Peyer's patch (tissue), 4 donors: ENCODE data around the gene GFI1B. TPM values are rescaled to one million over a fixed set of nuclear protein-coding genes. Genes with fewer than 3 reads are reported as not detected.

Experiments used
- DNase-seq, 3 donors: peaks; one replicate each; pipeline ENCODE4 v3.0.0-alpha.2; 2017 to 2019
- H3K27ac ChIP-seq, 4 donors: fragments of 200-600 bp; sonication (generic); one replicate each; pipeline ENCODE4 v1.5.1; 2016 to 2019
- H3K27me3 ChIP-seq, 2 donors: fragments of 200-600 bp; sonication (generic); one replicate each; pipeline ENCODE4 v1.5.1; 2019
- H3K36me3 ChIP-seq, 3 donors: fragments of 200-600 bp; sonication (generic); one replicate each; pipeline ENCODE4 v1.5.1; 2016 to 2019
- H3K4me1 ChIP-seq, 4 donors: fragments of 200-600 bp; sonication (generic); one replicate each; pipeline ENCODE4 v1.5.1; 2016 to 2019
- H3K4me3 ChIP-seq, 4 donors: fragments of 200-600 bp; sonication (generic); 1 replicate in 3 of 4; 2 replicates in 1 of 4; pipeline ENCODE4 v1.5.1; 2016 to 2019; ENCODE audit warnings: mild to moderate bottlenecking in 1 of 4
- H3K9me3 ChIP-seq, 4 donors: fragments of 200-600 bp; sonication (generic); one replicate each; pipeline ENCODE4 v1.5.1; 2016 to 2019; ENCODE audit warnings: mild to moderate bottlenecking in 1 of 4
- CTCF ChIP-seq, 6 experiments: fragments of 450-650 bp in 4 of 6; fragments of 200-600 bp in 2 of 6; sonication (generic) in 1 of 6; IDR thresholded peaks; one replicate each; pipeline ENCODE4 v1.5.1; 2017 to 2019; ENCODE audit warnings: antibody characterized with exemption in 6 of 6, mild to moderate bottlenecking in 3 of 6, moderate library complexity in 1 of 6
- POLR2A ChIP-seq, 2 donors: fragments of 450-650 bp; IDR thresholded peaks; one replicate each; pipeline ENCODE4 v1.5.1; 2017; ENCODE audit warnings: antibody characterized with exemption in 2 of 2, mild to moderate bottlenecking in 2 of 2, moderate library complexity in 2 of 2
- total RNA-seq, 4 donors: library from RNA; depleted of rRNA; stranded (reverse); fragments of >200 nt; gene quantifications; one replicate each; pipeline ENCODE4 v1.1.0, GENCODE V29; 2016

GFI1B gene
- total RNA-seq, 4 donors from 2014 or later: 0.88 to 2.7 (median 2.4) TPM; not detected in 1

DNA sequence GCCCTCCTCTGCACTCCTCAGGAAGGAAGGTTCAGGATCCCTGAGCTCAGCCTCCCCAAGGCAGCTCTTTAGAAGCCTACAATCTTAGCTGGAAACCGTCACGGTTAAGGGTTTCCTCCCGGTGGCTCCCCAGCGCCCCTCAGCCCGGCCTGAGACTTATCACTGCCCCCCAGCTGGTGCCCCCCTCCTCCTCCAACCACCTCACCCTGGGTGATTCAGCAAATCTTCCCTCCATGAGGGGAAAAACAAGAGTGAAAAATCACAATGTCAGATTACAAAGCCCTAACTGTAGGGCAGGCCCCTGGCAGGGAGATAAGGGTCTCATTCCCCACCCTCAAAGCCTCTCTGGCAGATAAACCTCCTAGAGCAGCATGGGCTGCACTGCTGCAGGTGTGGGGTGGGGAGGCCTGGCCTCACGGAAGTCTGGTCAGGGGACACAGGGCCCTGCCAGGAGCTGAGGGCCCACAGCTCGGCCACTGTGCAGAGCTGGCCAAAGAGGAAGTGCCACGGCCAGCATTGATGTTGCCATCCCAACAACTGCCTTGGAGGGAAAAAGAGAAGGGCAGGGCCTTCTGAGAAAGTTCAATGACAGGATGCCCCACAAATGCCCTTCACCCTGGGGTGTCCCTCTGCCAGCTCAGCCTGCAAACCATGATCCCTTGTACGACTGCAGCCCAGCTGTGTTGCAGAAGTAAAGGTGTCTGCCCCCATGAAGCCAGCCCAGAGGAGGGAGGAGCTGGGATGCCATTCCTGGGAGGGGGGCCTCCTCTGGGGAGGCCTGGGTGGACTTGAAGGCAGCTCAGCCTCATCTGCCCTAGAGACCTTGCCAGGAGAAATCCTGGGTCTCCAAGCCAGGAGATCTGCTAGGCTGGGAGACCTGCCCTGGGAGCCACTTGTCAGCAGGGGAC, 25.9 kb downstream of the GFI1B start:
- Histone ChIP-seq H3K27ac (no peak overlapping the region), H3K27me3 (no peaks in the 10 kb centered on the region), H3K9me3 (no peaks in the 10 kb centered on the region), H3K4me1 (no peaks in the 10 kb centered on the region), H3K36me3 (no peaks in the 10 kb centered on the region), H3K4me3 (no peak overlapping the region)
- DNase-seq: peak in 1 of 3 donors; percentile 21
- no peak for TF ChIP-seq POLR2A (IDR thresholded peaks at IDR 0.05)
- no peak for TF ChIP-seq CTCF (IDR thresholded peaks at IDR 0.05)

- Histone ChIP-seq H3K27ac (no peak overlapping the region), H3K27me3 (no peaks in the 10 kb centered on the region), H3K36me3 (no peaks in the 10 kb centered on the region), H3K4me1 (no peaks in the 10 kb centered on the region), H3K9me3 (no peaks in the 10 kb centered on the region), H3K4me3 (no peak overlapping the region)
- DNase-seq: peak in 1 of 3 donors; percentile 26
- TF ChIP-seq POLR2A (IDR thresholded peaks at IDR 0.05) (no peak), CTCF (IDR thresholded peaks at IDR 0.05) (no peak)
These were observed 26.7 kb downstream of the GFI1B start for GRCh38 chr9:133004999-133005760.

DNA sequence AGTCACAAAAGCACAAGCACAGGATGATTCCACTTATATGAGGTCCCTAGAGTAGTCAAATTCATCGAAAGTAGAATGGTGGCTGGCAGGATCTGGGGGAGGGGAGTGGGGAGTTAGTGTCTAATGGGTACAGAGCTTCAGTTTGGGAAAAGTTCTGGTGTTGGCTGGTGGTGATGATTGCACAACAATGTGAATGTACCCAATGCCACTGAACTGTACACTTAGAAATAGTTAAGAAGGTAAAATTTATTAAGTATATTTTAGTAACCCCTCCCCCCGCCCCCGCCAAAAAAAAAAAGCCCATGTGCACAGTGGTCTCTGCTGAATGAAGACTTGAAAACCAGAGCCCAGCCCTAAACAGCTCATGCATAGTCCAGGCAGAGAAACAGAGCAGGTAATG, 27.5 kb downstream of the GFI1B start:
- Histone ChIP-seq H3K4me1 (no peaks in the 10 kb centered on the region), H3K4me3 (no peak overlapping the region), H3K9me3 (no peaks in the 10 kb centered on the region), H3K36me3 (no peaks in the 10 kb centered on the region), H3K27ac (no peak overlapping the region), H3K27me3 (no peaks in the 10 kb centered on the region)
- TF ChIP-seq CTCF (IDR thresholded peaks at IDR 0.05) (no peak), POLR2A (IDR thresholded peaks at IDR 0.05) (no peak)
- DNase-seq: no peak

DNA sequence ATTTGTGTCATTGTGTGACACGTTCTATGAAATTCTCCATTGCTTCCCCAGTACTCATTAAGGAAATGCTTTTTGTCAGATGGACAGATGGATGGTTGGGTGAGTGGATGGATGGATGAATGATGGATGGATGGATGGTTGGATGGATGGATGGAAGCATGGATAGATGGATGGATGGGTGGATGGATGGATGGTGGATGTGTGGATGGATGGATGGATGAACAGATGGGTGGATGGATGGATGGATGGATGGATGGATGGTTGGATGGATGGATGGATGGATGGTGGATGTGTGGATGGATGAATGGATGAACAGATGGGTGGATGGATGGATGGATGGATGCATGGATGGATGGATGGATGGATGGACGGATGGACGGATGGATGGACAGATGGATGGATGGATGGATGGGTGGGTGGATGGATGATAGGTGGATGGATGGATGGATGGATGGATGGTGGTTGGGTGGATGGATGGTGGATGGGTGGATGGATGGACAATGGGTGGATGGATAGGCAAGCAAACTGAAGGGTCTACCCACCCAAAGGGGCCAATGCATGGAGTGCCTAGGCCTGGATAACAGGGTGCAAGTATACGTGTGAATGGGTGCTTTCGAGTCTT, 28.3 kb downstream of the GFI1B start:
- TF ChIP-seq POLR2A (IDR thresholded peaks at IDR 0.05): no peak
- no peak for TF ChIP-seq CTCF (IDR thresholded peaks at IDR 0.05)
- Histone ChIP-seq H3K27me3 (no peaks in the 10 kb centered on the region), H3K9me3 (no peaks in the 10 kb centered on the region), H3K27ac (no peak overlapping the region), H3K4me3 (no peak overlapping the region), H3K36me3 (no peaks in the 10 kb centered on the region), H3K4me1 (no peaks in the 10 kb centered on the region)
- DNase-seq: no peak

DNA sequence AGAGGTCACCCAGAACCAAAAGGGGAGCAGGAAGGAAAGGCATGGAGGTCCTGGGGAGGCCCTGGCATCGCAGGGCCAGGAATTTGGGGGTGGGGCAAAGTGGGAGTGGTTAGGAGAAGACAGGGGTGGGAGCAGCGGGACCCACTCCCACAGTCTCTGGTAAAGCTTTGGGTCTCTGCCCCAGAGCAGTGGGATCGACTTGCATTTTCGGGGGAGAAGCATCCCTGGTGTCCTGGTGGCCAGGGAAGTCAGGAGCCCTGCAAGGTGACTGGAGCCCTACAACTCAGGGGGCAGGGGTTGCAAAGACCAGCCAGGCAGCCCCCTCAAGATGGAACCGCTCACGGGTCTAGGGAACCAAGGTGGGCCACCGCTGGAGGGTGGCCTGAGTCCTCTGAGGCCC, 29.9 kb downstream of the GFI1B start:
- peak in 1 of 3 donors; percentile 40 for DNase-seq
- H3K4me3 ChIP-seq: no peak overlapping the region
- TF ChIP-seq POLR2A (IDR thresholded peaks at IDR 0.05): no peak
- TF ChIP-seq CTCF (IDR thresholded peaks at IDR 0.05): no peak

More for the DNA sequence above, 29.9 kb downstream of the GFI1B start:
- H3K36me3 ChIP-seq: no peaks in the 10 kb centered on the region
- H3K4me1 ChIP-seq: no peaks in the 10 kb centered on the region
- H3K27ac ChIP-seq: no peak overlapping the region
- H3K27me3 ChIP-seq: no peaks in the 10 kb centered on the region
- H3K9me3 ChIP-seq: no peaks in the 10 kb centered on the region
